Panc1 (cell line): Measurements from ENCODE around the gene TNNI3K.

Experiments used
- POLR2AphosphoS5 ChIP-seq: IDR thresholded peaks from 2 replicates; pipeline ENCODE4 v1.6.1; 2012; ENCODE audit warnings: mild to moderate bottlenecking, low read depth, low read length, moderate library complexity
- REST ChIP-seq, 2 experiments: IDR thresholded peaks; 2 replicates each; pipeline ENCODE4 v1.6.1; 2011 to 2012; ENCODE audit warnings: low read depth in 2 of 2, control low read depth in 1 of 2, low read length in 1 of 2, mild to moderate bottlenecking in 1 of 2, moderate library complexity in 1 of 2; ENCODE audit not compliant: insufficient read depth in 1 of 2
- TCF7L2 ChIP-seq: IDR thresholded peaks from 2 replicates; pipeline ENCODE4 v1.6.1; 2011; ENCODE audit warnings: mild to moderate bottlenecking, low read depth, low read length, inconsistent platforms
- TF ChIP-seq, protein P1 (sequence below): fragments of 450-650 bp; IDR thresholded peaks from 2 replicates; pipeline ENCODE4 v1.5.1; 2017; ENCODE audit warnings: mild to moderate bottlenecking

DNA sequence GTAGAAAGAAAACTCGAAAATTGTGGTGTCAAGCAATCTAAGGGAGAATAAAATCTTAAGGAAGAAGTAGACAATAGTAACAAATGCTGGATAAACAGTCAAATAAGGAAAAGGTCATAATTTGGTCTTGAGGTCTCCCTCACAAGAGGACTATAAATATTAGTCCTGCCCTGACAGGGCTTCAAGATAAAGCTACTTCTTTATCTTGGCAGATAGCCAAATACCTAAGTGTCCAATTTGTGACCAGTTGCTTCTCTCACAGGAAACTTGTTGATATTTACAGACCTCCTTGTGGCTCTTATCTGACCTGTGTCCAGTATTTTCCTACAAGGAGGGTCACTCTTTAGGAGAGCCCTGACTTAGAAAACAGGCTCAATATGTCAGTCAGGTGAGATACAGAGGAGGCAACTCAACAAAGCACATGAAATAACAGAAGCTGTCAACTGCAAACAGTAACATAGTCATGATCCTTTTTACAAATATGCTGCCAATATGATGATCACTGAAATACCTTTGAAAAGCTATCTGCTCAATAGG, 88.8 kb downstream of the TNNI3K start:
- TF ChIP-seq, protein P1, sequence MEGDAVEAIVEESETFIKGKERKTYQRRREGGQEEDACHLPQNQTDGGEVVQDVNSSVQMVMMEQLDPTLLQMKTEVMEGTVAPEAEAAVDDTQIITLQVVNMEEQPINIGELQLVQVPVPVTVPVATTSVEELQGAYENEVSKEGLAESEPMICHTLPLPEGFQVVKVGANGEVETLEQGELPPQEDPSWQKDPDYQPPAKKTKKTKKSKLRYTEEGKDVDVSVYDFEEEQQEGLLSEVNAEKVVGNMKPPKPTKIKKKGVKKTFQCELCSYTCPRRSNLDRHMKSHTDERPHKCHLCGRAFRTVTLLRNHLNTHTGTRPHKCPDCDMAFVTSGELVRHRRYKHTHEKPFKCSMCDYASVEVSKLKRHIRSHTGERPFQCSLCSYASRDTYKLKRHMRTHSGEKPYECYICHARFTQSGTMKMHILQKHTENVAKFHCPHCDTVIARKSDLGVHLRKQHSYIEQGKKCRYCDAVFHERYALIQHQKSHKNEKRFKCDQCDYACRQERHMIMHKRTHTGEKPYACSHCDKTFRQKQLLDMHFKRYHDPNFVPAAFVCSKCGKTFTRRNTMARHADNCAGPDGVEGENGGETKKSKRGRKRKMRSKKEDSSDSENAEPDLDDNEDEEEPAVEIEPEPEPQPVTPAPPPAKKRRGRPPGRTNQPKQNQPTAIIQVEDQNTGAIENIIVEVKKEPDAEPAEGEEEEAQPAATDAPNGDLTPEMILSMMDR = no peak
- no peak for TF ChIP-seq REST (IDR thresholded peaks at IDR 0.05; ENCODE audit: insufficient read depth in 1 of 2, low read depth in 2 of 2, low read length in 1 of 2)
- TF ChIP-seq POLR2AphosphoS5 = no peak
- TF ChIP-seq TCF7L2 = no peak
